ENCODE data around the gene ACMSD. TPM values are rescaled to one million over a fixed set of nuclear protein-coding genes. Genes with fewer than 3 reads are reported as not detected.

Gene ACMSD
- total and polyA plus RNA-seq, 3 experiments from 2014 or later: not detected

DNA sequence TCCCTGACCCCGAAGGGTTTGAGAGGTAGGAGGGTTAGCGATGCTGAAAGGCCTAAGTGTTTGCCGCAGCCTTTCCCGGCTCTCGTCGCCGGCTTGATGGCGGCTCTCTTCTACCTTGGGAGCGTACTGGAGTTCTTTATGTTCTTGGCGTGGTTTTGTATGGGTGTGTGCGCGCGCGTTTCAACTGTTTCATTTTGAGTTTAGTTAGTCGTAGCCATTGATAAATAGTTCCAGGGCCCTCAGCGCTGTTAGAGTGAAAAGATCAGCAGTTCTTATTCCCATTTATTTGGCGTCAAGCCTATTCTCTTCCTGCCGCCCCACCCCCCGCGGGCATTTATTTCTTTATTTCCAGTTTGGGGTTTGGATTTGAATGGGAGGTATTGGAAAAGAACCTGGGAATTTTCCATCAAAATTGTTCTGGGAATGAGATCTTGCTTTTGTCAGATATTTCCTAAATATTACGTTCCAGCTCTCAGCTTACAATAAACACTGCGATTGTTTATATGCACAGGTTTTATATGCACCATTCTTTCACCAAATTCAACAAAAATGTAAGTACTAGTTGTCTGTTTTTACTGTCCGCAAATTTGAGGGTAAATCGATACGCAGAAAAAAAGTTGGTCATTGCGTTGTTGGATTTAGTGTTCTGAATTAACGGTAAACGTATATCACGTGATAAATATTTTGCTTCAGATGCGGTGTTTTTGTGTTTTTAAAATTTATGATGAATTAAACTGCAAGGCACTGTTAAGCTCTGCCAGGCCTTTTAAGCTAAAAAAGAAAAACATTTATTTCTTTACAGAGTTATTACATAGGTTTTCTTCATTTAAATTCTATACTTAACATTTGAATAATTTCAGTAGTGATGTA, 81.2 kb downstream of the ACMSD start:
- H3K9me3 Mint-ChIP-seq: peaks cover 0 to 3% (median 0%) of the 10 kb centered on the region in 5 donors
- DNase-seq: peak; percentile 21 to 56 (median 35)
- Histone ChIP-seq H3K27ac (ENCODE audit: low read depth, low read length) (peak overlapping the region; percentile 96), H3K27me3 (ENCODE audit: insufficient read depth, low read length, poor library complexity, severe bottlenecking) (no peaks in the 10 kb centered on the region), H3K9me3 (ENCODE audit: low read length) (no peaks in the 10 kb centered on the region), H3K36me3 (ENCODE audit: insufficient read depth, low read length) (peaks cover 4% of the 10 kb centered on the region), H3K4me1 (ENCODE audit: insufficient read depth, low read length) (peaks cover 55% of the 10 kb centered on the region), H3K4me3 (ENCODE audit: low read length) (peak overlapping the region; percentile 91)
- H3K27me3 Mint-ChIP-seq: peaks cover 4 to 5% of the 10 kb centered on the region in 2 donors
- ChIA-PET POLR2A (interaction anchor here (1.1 to 2.4 kb wide), 2 partner anchors 611 to 822 kb away, joined by 3 to 15 read pairs; partner anchors contain the start of genes R3HDM1, UBXN4 and ZRANB3), CTCF (no interaction called here)
- H3K4me1 Mint-ChIP-seq: peaks cover 56 to 75% (median 65%) of the 10 kb centered on the region in 3 donors
- peak overlapping the region; percentile 89 to 99 (median 91) for H3K4me3 Mint-ChIP-seq
- peaks cover 2 to 40% (median 3%) of the 10 kb centered on the region in 3 donors for H3K36me3 Mint-ChIP-seq
- H3K27ac Mint-ChIP-seq: peak overlapping the region; percentile 91 to 100 (median 98)

DNA sequence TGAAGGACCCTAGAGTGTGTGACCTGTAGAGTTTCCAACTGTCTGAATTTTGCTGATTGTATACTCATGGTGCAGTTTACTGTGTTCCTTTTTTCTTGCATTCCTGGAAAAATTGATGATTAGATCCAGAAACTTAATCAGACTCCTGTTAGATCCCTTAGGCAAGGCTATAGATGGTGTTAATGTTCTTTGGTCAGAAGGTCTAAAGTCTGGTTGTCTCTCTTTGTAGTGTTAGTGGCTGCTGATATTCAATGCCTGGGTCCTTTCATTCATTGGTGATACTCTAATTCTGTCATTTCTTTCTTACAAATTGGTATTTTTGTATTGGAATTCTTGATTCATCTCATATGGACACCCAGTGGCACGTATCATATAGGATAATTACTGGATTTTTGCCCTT, 86.5 kb downstream of the ACMSD start:
- H3K9me3 ChIP-seq (ENCODE audit: low read length): no peaks in the 10 kb centered on the region
- no peak overlapping the region for H3K27ac ChIP-seq (ENCODE audit: low read depth, low read length)
- POLR2A ChIA-PET: no interaction called here
- Mint-ChIP-seq H3K36me3 (peaks cover 0 to 47% (median 10%) of the 10 kb centered on the region in 3 donors), H3K9me3 (no peaks in the 10 kb centered on the region), H3K27ac (peak overlapping the region in 2 of 8 donors; percentile 44 to 50), H3K4me1 (peaks cover 71 to 95% (median 94%) of the 10 kb centered on the region in 3 donors), H3K4me3 (peak overlapping the region in 4 of 7 donors; percentile 5 to 34 (median 18)), H3K27me3 (no peaks in the 10 kb centered on the region)
- H3K4me1 ChIP-seq (ENCODE audit: insufficient read depth, low read length): peaks cover 80% of the 10 kb centered on the region
- CTCF ChIA-PET: no interaction called here
- H3K36me3 ChIP-seq (ENCODE audit: insufficient read depth, low read length): peaks cover 4% of the 10 kb centered on the region
- DNase-seq: no peak
- no peak overlapping the region for H3K4me3 ChIP-seq (ENCODE audit: low read length)
- H3K27me3 ChIP-seq (ENCODE audit: insufficient read depth, low read length, poor library complexity, severe bottlenecking): no peaks in the 10 kb centered on the region

DNA sequence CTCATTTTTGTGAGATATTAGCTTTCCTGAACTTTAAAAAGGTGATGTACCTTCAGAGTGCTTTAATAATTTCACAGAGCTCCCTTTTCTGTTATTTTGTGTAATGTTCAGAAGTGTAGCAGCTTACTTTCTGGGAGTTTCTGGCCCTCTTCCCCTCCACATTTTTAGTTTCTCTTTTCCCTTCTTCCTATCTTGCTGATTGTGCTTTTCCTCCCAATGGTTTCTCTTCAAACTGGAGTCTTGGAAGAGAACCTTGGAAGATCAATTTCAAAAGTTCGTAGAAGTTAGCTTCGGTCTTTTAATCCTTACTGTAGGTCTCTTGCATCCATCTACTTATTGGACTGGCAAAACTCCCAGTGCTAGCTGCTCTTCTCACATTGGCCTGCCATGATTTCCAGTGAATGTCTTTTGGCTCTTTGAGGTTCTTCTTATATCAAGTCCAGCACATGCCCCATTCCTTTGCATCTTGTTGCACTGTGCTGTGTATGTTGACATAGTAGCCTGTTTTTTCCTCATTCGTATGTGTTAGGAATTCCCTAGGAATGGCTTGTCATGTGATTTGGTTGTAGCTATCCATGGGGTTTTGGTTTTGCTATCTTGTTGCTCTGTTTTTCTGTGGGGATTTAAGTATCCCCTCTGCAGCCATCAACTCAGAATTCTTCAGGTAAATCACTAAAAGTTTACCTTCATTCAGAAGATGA, 88.0 kb downstream of the ACMSD start:
- H3K9me3 ChIP-seq (ENCODE audit: low read length): no peaks in the 10 kb centered on the region
- H3K27ac ChIP-seq (ENCODE audit: low read depth, low read length): no peak overlapping the region
- peaks cover 75 to 97% (median 96%) of the 10 kb centered on the region in 3 donors for H3K4me1 Mint-ChIP-seq
- no peaks in the 10 kb centered on the region for H3K27me3 Mint-ChIP-seq
- CTCF ChIA-PET: no interaction called here
- no peaks in the 10 kb centered on the region for H3K36me3 ChIP-seq (ENCODE audit: insufficient read depth, low read length)
- no peaks in the 10 kb centered on the region for H3K27me3 ChIP-seq (ENCODE audit: insufficient read depth, low read length, poor library complexity, severe bottlenecking)
- no peak for DNase-seq
- POLR2A ChIA-PET: interaction anchor here (0.5 kb wide), 2 partner anchors 241 to 546 kb away, joined by 3 to 4 read pairs; no protein-coding TSS in a partner anchor
- peaks cover 68% of the 10 kb centered on the region for H3K4me1 ChIP-seq (ENCODE audit: insufficient read depth, low read length)
- peaks cover 0 to 50% (median 12%) of the 10 kb centered on the region in 3 donors for H3K36me3 Mint-ChIP-seq
- H3K27ac Mint-ChIP-seq: peak overlapping the region; percentile 2 to 73 (median 59)
- peak overlapping the region in 6 of 7 donors; percentile 14 to 70 (median 52) for H3K4me3 Mint-ChIP-seq
- H3K9me3 Mint-ChIP-seq: no peaks in the 10 kb centered on the region
- H3K4me3 ChIP-seq (ENCODE audit: low read length): no peak overlapping the region

DNA sequence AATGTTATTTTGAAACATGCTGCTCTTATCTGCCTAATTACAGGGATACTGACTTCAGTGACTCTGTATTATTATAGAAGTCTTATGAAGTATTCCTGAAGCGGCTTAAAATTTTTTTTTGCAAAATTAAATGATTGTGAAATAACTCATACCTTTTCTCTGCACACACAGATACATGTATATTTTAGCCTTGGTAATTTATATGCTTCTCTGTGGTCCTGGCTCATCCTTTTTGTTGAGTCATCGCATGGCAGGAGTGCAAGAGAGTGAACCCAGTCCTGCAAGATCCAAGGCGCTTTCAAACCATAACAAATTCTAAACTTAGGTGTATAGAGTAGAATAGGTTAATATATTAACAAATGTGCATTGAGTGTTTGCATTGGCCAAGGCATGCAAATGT, 88.8 kb downstream of the ACMSD start:
- peak overlapping the region in 1 of 8 donors; percentile 0 for H3K27ac Mint-ChIP-seq
- peaks cover 0 to 52% (median 15%) of the 10 kb centered on the region in 3 donors for H3K36me3 Mint-ChIP-seq
- peaks cover 64% of the 10 kb centered on the region for H3K4me1 ChIP-seq (ENCODE audit: insufficient read depth, low read length)
- no peaks in the 10 kb centered on the region for H3K9me3 Mint-ChIP-seq
- no peak for DNase-seq
- peaks cover 72 to 96% (median 94%) of the 10 kb centered on the region in 3 donors for H3K4me1 Mint-ChIP-seq
- H3K27me3 ChIP-seq (ENCODE audit: insufficient read depth, low read length, poor library complexity, severe bottlenecking): no peaks in the 10 kb centered on the region
- no peaks in the 10 kb centered on the region for H3K27me3 Mint-ChIP-seq
- H3K27ac ChIP-seq (ENCODE audit: low read depth, low read length): no peak overlapping the region
- POLR2A ChIA-PET: no interaction called here
- H3K36me3 ChIP-seq (ENCODE audit: insufficient read depth, low read length): no peaks in the 10 kb centered on the region
- H3K9me3 ChIP-seq (ENCODE audit: low read length): no peaks in the 10 kb centered on the region
- H3K4me3 Mint-ChIP-seq: peak overlapping the region in 4 of 7 donors; percentile 10 to 34 (median 31)
- H3K4me3 ChIP-seq (ENCODE audit: low read length): no peak overlapping the region
- CTCF ChIA-PET: no interaction called here

DNA sequence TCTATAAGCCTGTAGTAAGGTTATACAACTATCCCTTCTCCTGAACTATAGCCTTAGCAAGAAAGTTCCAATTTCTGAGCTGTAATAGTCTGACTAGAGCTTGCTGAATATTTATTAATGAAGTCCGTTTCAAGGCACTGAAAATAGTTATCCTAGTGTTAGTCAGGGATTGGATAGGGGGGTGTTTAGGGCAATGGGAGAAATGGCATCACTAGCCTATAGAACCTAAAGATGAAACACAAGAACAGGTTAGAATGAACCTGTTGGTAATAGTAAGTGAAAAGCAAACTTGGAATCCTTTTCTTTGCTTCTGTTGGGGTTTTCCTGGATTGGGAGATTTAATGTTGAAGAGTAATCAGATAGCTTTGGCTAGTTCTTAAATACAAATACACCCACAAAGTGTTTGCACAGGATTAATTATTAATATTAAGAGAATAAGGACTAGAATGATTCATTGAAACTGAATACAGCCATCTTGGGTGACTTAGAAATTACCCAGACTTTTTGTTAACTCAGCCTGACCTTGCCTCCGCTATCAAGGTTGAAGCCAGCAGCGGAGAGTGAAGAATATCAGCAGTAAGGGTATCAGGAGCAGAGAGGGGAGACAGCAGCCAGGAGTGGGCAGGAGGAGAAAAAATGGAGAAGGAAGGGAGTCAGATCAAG, 94.6 kb downstream of the ACMSD start:
- Mint-ChIP-seq H3K27me3 (no peaks in the 10 kb centered on the region), H3K9me3 (no peaks in the 10 kb centered on the region), H3K4me3 (peak overlapping the region in 3 of 7 donors; percentile 29 to 58 (median 40)), H3K4me1 (peaks cover 62 to 92% (median 87%) of the 10 kb centered on the region in 3 donors), H3K27ac (peak overlapping the region in 6 of 8 donors; percentile 17 to 88 (median 52)), H3K36me3 (peaks cover 0 to 50% (median 15%) of the 10 kb centered on the region in 3 donors)
- no peak overlapping the region for H3K27ac ChIP-seq (ENCODE audit: low read depth, low read length)
- no peaks in the 10 kb centered on the region for H3K9me3 ChIP-seq (ENCODE audit: low read length)
- H3K27me3 ChIP-seq (ENCODE audit: insufficient read depth, low read length, poor library complexity, severe bottlenecking): no peaks in the 10 kb centered on the region
- H3K4me3 ChIP-seq (ENCODE audit: low read length): no peak overlapping the region
- DNase-seq: no peak
- ChIA-PET CTCF (no interaction called here), POLR2A (no interaction called here)
- peaks cover 46% of the 10 kb centered on the region for H3K4me1 ChIP-seq (ENCODE audit: insufficient read depth, low read length)
- no peaks in the 10 kb centered on the region for H3K36me3 ChIP-seq (ENCODE audit: insufficient read depth, low read length)

DNA sequence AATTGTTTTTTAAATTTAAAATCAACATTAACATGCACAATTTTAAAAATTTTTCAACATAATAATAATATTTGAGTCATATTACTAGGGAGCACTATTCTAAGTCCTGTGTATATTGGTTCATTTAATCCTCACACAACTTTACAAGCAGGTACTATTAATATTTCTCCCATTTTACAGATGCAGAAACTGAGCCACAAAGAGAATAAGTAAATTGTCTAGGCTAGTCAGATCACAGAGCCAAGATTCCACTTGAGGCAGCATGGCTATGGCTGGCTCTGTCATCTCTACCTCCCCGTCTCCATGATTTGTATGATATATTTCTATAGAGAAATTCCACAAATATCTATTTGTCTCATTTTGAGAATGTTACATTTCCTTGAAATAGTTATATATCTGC, 95.3 kb downstream of the ACMSD start:
- no peak overlapping the region for H3K4me3 Mint-ChIP-seq
- H3K4me1 Mint-ChIP-seq: peaks cover 64 to 94% (median 88%) of the 10 kb centered on the region in 3 donors
- H3K27me3 Mint-ChIP-seq: no peaks in the 10 kb centered on the region
- H3K27ac ChIP-seq (ENCODE audit: low read depth, low read length): no peak overlapping the region
- peaks cover 0 to 54% (median 15%) of the 10 kb centered on the region in 3 donors for H3K36me3 Mint-ChIP-seq
- H3K27ac Mint-ChIP-seq: peak overlapping the region in 2 of 8 donors; percentile 9 to 39
- ChIA-PET POLR2A (no interaction called here), CTCF (no interaction called here)
- H3K27me3 ChIP-seq (ENCODE audit: insufficient read depth, low read length, poor library complexity, severe bottlenecking): no peaks in the 10 kb centered on the region
- peaks cover 5% of the 10 kb centered on the region for H3K36me3 ChIP-seq (ENCODE audit: insufficient read depth, low read length)
- no peaks in the 10 kb centered on the region for H3K9me3 Mint-ChIP-seq
- DNase-seq: no peak
- H3K4me1 ChIP-seq (ENCODE audit: insufficient read depth, low read length): peaks cover 40% of the 10 kb centered on the region
- H3K9me3 ChIP-seq (ENCODE audit: low read length): no peaks in the 10 kb centered on the region
- no peak overlapping the region for H3K4me3 ChIP-seq (ENCODE audit: low read length)

DNA sequence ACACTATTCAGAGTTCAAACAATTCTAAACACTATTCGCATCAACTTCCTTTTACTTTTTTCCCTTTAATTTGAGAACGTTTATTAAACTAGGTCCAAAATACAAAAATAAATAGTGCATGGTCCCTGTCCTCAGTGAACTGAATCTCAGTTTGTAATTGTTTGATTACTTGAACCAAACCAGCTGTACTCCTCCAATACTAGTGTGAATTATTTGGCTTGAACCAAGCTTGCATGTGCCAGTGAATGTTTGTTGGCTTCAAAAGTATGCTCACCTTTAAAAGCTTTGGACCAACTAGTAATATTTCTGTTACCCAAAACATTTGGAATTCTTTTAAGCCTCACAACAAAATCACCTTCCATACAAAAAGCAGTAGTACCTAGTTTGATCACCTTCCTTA, 95.7 kb downstream of the ACMSD start:
- no peak overlapping the region for H3K27ac ChIP-seq (ENCODE audit: low read depth, low read length)
- H3K27ac Mint-ChIP-seq: peak overlapping the region in 1 of 8 donors; percentile 9
- H3K4me1 Mint-ChIP-seq: peaks cover 62 to 92% (median 85%) of the 10 kb centered on the region in 3 donors
- POLR2A ChIA-PET: no interaction called here
- peak overlapping the region in 2 of 7 donors; percentile 20 to 33 for H3K4me3 Mint-ChIP-seq
- no peaks in the 10 kb centered on the region for H3K9me3 Mint-ChIP-seq
- DNase-seq: no peak
- CTCF ChIA-PET: no interaction called here
- peaks cover 0 to 55% (median 15%) of the 10 kb centered on the region in 3 donors for H3K36me3 Mint-ChIP-seq
- H3K27me3 ChIP-seq (ENCODE audit: insufficient read depth, low read length, poor library complexity, severe bottlenecking): no peaks in the 10 kb centered on the region
- no peaks in the 10 kb centered on the region for H3K9me3 ChIP-seq (ENCODE audit: low read length)
- H3K4me3 ChIP-seq (ENCODE audit: low read length): no peak overlapping the region
- peaks cover 5% of the 10 kb centered on the region for H3K36me3 ChIP-seq (ENCODE audit: insufficient read depth, low read length)
- no peaks in the 10 kb centered on the region for H3K27me3 Mint-ChIP-seq
- H3K4me1 ChIP-seq (ENCODE audit: insufficient read depth, low read length): peaks cover 39% of the 10 kb centered on the region

Data from CD8-positive, alpha-beta memory T cell (primary cell).